GM23338 (cell line): Measurements from ENCODE around the gene KLK12. TPM values are rescaled to one million over a fixed set of nuclear protein-coding genes. Genes with fewer than 3 reads are reported as not detected.

Experiments
- ATAC-seq: fragments of 200-7000 bp; cut with Tn5 transposase; 3 replicates; pipeline ENCODE4 v1.9.1; 2020
- DNase-seq: peaks from one replicate; pipeline ENCODE4 v3.0.0-alpha.2; 2015; ENCODE audit warnings: low spot score
- H2AFZ ChIP-seq: fragments of 200-600 bp; sonication (generic); 2 replicates; pipeline ENCODE4 v1.8.0; 2016; ENCODE audit warnings: antibody characterized with exemption, mild to moderate bottlenecking, moderate library complexity
- H3F3A ChIP-seq: fragments of 200-600 bp; sonication (generic); replicated peaks from 2 replicates; pipeline ENCODE4 v1.8.0; 2017; ENCODE audit warnings: antibody characterized with exemption, mixed run types, low read depth
- H3K27ac ChIP-seq: fragments of 200-600 bp; sonication (generic); 2 replicates; pipeline ENCODE4 v1.6.1; 2016; ENCODE audit warnings: low read depth
- H3K27me3 ChIP-seq: fragments of 200-600 bp; sonication (generic); 2 replicates; pipeline ENCODE4 v1.8.0; 2016; ENCODE audit warnings: mild to moderate bottlenecking, mixed run types, moderate library complexity; ENCODE audit not compliant: insufficient read depth
- H3K36me3 ChIP-seq: fragments of 200-600 bp; sonication (generic); 2 replicates; pipeline ENCODE4 v1.8.0; 2016; ENCODE audit warnings: mild to moderate bottlenecking; ENCODE audit not compliant: insufficient read depth
- H3K4me1 ChIP-seq: fragments of 200-600 bp; sonication (generic); 2 replicates; pipeline ENCODE4 v1.8.0; 2016; ENCODE audit warnings: mild to moderate bottlenecking, moderate library complexity; ENCODE audit not compliant: insufficient read depth
- H3K4me2 ChIP-seq: fragments of 200-600 bp; sonication (generic); 2 replicates; pipeline ENCODE4 v1.7.1; 2017; ENCODE audit warnings: mixed run types
- H3K4me3 ChIP-seq: fragments of 200-600 bp; sonication (generic); 2 replicates; pipeline ENCODE4 v1.6.1; 2016; ENCODE audit warnings: mixed run types
- H3K79me2 ChIP-seq: fragments of 200-600 bp; sonication (generic); replicated peaks from 2 replicates; pipeline ENCODE4 v1.8.0; 2017; ENCODE audit warnings: mild to moderate bottlenecking; ENCODE audit not compliant: insufficient read depth
- H3K9me2 ChIP-seq: fragments of 200-600 bp; sonication (generic); 2 replicates; pipeline ENCODE4 v1.8.0; 2017; ENCODE audit not compliant: insufficient read depth
- H4K20me1 ChIP-seq: fragments of 200-600 bp; sonication (generic); replicated peaks from 2 replicates; pipeline ENCODE4 v1.8.0; 2017; ENCODE audit warnings: mild to moderate bottlenecking; ENCODE audit not compliant: insufficient read depth
- H3K27ac Mint-ChIP-seq: 2 replicates; pipeline ENCODE4 v1.8.0; 2020; ENCODE audit warnings: inconsistent platforms, mild to moderate bottlenecking, moderate library complexity, mixed read lengths
- H3K27me3 Mint-ChIP-seq: 3 replicates; pipeline ENCODE4 v1.8.0; 2022; ENCODE audit warnings: low read depth, mild to moderate bottlenecking, moderate library complexity, mixed read lengths, inconsistent platforms; ENCODE audit not compliant: insufficient read depth, poor library complexity
- H3K36me3 Mint-ChIP-seq: 3 replicates; pipeline ENCODE4 v1.8.0; 2021; ENCODE audit warnings: low read depth, mild to moderate bottlenecking, inconsistent platforms, moderate library complexity, mixed read lengths
- H3K4me1 Mint-ChIP-seq: 3 replicates; pipeline ENCODE4 v1.8.0; 2020; ENCODE audit warnings: mild to moderate bottlenecking, inconsistent platforms, mixed read lengths
- H3K4me3 Mint-ChIP-seq: 3 replicates; pipeline ENCODE4 v1.8.0; 2021; ENCODE audit warnings: moderate library complexity, mild to moderate bottlenecking, inconsistent platforms, mixed read lengths
- H3K9me3 Mint-ChIP-seq: 3 replicates; pipeline ENCODE4 v1.8.0; 2020; ENCODE audit warnings: moderate library complexity, mild to moderate bottlenecking, inconsistent platforms, mixed read lengths
- CREB1 ChIP-seq: fragments of 250-450 bp; sonication (Bioruptor Pico); IDR thresholded peaks from 2 replicates; pipeline ENCODE4 v1.5.0; 2020; ENCODE audit warnings: low read depth, mild to moderate bottlenecking, moderate library complexity
- EZH2 ChIP-seq: fragments of 200-600 bp; sonication (generic); IDR thresholded peaks from one replicate; pipeline ENCODE4 v1.8.0; 2017; ENCODE audit warnings: antibody characterized with exemption, mild to moderate bottlenecking, low read depth; ENCODE audit not compliant: unreplicated experiment
- EZH2phosphoT487 ChIP-seq: fragments of 200-600 bp; sonication (generic); IDR thresholded peaks from one replicate; pipeline ENCODE4 v1.8.1; 2018; ENCODE audit warnings: antibody characterized with exemption; ENCODE audit not compliant: unreplicated experiment
- JUNB ChIP-seq: IDR thresholded peaks from one replicate; pipeline ENCODE4 v1.6.1; 2016; ENCODE audit warnings: antibody characterized with exemption; ENCODE audit not compliant: unreplicated experiment
- NANOG ChIP-seq: IDR thresholded peaks from 2 replicates; pipeline ENCODE4 v1.6.1; 2016; ENCODE audit warnings: antibody characterized with exemption, borderline replicate concordance
- POLR2AphosphoS5 ChIP-seq: IDR thresholded peaks from 2 replicates; pipeline ENCODE4 v1.6.1; 2016; ENCODE audit warnings: antibody characterized with exemption, low read depth
- STAT1 ChIP-seq: IDR thresholded peaks from one replicate; pipeline ENCODE4 v1.6.1; 2016; ENCODE audit warnings: antibody characterized with exemption; ENCODE audit not compliant: unreplicated experiment
- ZNF114 ChIP-seq: fragments of 250-450 bp; sonication (Bioruptor Pico); IDR thresholded peaks from 2 replicates; pipeline ENCODE4 v1.5.0; 2020; ENCODE audit warnings: mild to moderate bottlenecking, moderate library complexity
- ZNF331 ChIP-seq: fragments of 250-450 bp; sonication (Bioruptor Pico); IDR thresholded peaks from 2 replicates; pipeline ENCODE4 v1.5.0; 2020; ENCODE audit warnings: low read depth, mild to moderate bottlenecking, moderate library complexity
- polyA plus RNA-seq: library from polyadenylated mRNA; unstranded; fragments of >200 nt; fragmentation: Nextera tagmentation; extraction: Ambion mirVana; gene quantifications from 2 replicates; pipeline ENCODE4 v1.2.1, GENCODE V29; 2016
- total RNA-seq: library from RNA; depleted of rRNA; stranded (reverse); fragments of >200 nt; shearing (Covaris generic); gene quantifications from 2 replicates; pipeline ENCODE4 v1.2.3, GENCODE V29; 2014
- TF ChIP-seq, protein P1 (sequence below): fragments of 250-450 bp; sonication (Bioruptor Pico); IDR thresholded peaks from 2 replicates; pipeline ENCODE4 v1.5.0; 2020; ENCODE audit warnings: mild to moderate bottlenecking, moderate library complexity
- TF ChIP-seq, protein P2 (sequence below): IDR thresholded peaks from one replicate; pipeline ENCODE4 v1.6.1; 2018; ENCODE audit warnings: antibody characterized with exemption; ENCODE audit not compliant: unreplicated experiment
- TF ChIP-seq, protein P3 (sequence below), 2 experiments: fragments of 200-600 bp in 1 of 2; sonication (generic) in 1 of 2; conservative IDR thresholded peaks; 2 replicates each; pipeline versions ENCODE4 v1.5.1 to v1.6.1; 2016 to 2017; ENCODE audit warnings: antibody characterized with exemption in 2 of 2, low read depth in 2 of 2, mild to moderate bottlenecking in 2 of 2, moderate library complexity in 1 of 2
- TF ChIP-seq, protein P4 (sequence below): IDR thresholded peaks from 2 replicates; pipeline ENCODE4 v1.6.1; 2016; ENCODE audit warnings: antibody characterized with exemption

KLK12 gene
- total and polyA plus RNA-seq, 2 experiments from 2014 or later: not detected

DNA sequence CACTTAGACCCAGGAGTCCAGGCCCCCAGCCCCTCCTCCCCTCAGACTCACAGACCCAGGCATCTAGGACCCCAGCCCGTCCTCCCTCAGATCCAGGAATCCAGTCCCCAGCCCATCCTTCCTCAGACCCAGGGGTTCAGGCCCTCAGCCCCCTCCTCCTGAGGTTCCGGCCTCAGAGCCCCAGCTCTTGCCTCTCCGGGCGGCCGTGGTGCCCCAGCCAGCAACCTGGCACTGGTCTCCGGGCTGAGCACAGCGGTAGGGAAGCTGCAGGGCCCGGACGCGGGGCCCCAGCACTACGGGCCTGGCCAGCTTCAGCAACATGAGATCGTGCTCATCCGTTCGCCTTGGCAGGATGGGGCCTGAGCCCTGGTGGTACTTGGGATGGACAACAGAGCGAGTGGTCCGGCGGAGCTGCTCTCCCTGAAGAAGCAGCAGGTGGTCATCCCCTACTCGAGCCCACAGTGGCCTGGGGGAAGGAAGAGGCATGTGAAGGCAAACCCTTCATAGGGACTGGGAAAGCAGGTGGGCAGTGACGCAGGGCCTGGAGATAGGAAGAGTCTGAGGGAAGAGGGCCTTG, 19.0 kb downstream of the KLK12 start:
- no peak overlapping the region for H3K27ac ChIP-seq
- H3K27me3 ChIP-seq: peaks cover 32% of the 10 kb centered on the region
- H3K36me3 ChIP-seq: no peaks in the 10 kb centered on the region
- ATAC-seq (no peak), DNase-seq (no peak)
- TF ChIP-seq ZNF331 (no peak), CREB1 (CRISPR knock-in tag) (no peak), STAT1 (no peak), NANOG (no peak), ZNF114 (no peak), EZH2phosphoT487 (no peak), JUNB (no peak), POLR2AphosphoS5 (no peak), EZH2 (no peak)
- TF ChIP-seq, protein P1, sequence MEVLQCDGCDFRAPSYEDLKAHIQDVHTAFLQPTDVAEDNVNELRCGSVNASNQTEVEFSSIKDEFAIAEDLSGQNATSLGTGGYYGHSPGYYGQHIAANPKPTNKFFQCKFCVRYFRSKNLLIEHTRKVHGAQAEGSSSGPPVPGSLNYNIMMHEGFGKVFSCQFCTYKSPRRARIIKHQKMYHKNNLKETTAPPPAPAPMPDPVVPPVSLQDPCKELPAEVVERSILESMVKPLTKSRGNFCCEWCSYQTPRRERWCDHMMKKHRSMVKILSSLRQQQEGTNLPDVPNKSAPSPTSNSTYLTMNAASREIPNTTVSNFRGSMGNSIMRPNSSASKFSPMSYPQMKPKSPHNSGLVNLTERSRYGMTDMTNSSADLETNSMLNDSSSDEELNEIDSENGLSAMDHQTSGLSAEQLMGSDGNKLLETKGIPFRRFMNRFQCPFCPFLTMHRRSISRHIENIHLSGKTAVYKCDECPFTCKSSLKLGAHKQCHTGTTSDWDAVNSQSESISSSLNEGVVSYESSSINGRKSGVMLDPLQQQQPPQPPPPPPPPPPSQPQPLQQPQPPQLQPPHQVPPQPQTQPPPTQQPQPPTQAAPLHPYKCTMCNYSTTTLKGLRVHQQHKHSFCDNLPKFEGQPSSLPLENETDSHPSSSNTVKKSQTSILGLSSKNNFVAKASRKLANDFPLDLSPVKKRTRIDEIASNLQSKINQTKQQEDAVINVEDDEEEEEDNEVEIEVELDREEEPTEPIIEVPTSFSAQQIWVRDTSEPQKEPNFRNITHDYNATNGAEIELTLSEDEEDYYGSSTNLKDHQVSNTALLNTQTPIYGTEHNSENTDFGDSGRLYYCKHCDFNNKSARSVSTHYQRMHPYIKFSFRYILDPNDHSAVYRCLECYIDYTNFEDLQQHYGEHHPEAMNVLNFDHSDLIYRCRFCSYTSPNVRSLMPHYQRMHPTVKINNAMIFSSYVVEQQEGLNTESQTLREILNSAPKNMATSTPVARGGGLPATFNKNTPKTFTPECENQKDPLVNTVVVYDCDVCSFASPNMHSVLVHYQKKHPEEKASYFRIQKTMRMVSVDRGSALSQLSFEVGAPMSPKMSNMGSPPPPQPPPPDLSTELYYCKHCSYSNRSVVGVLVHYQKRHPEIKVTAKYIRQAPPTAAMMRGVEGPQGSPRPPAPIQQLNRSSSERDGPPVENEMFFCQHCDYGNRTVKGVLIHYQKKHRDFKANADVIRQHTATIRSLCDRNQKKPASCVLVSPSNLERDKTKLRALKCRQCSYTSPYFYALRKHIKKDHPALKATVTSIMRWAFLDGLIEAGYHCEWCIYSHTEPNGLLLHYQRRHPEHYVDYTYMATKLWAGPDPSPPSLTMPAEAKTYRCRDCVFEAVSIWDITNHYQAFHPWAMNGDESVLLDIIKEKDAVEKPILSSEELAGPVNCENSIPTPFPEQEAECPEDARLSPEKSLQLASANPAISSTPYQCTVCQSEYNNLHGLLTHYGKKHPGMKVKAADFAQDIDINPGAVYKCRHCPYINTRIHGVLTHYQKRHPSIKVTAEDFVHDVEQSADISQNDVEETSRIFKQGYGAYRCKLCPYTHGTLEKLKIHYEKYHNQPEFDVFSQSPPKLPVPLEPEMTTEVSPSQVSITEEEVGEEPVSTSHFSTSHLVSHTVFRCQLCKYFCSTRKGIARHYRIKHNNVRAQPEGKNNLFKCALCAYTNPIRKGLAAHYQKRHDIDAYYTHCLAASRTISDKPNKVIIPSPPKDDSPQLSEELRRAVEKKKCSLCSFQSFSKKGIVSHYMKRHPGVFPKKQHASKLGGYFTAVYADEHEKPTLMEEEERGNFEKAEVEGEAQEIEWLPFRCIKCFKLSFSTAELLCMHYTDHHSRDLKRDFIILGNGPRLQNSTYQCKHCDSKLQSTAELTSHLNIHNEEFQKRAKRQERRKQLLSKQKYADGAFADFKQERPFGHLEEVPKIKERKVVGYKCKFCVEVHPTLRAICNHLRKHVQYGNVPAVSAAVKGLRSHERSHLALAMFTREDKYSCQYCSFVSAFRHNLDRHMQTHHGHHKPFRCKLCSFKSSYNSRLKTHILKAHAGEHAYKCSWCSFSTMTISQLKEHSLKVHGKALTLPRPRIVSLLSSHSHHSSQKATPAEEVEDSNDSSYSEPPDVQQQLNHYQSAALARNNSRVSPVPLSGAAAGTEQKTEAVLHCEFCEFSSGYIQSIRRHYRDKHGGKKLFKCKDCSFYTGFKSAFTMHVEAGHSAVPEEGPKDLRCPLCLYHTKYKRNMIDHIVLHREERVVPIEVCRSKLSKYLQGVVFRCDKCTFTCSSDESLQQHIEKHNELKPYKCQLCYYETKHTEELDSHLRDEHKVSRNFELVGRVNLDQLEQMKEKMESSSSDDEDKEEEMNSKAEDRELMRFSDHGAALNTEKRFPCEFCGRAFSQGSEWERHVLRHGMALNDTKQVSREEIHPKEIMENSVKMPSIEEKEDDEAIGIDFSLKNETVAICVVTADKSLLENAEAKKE: no peak
- TF ChIP-seq, protein P2, sequence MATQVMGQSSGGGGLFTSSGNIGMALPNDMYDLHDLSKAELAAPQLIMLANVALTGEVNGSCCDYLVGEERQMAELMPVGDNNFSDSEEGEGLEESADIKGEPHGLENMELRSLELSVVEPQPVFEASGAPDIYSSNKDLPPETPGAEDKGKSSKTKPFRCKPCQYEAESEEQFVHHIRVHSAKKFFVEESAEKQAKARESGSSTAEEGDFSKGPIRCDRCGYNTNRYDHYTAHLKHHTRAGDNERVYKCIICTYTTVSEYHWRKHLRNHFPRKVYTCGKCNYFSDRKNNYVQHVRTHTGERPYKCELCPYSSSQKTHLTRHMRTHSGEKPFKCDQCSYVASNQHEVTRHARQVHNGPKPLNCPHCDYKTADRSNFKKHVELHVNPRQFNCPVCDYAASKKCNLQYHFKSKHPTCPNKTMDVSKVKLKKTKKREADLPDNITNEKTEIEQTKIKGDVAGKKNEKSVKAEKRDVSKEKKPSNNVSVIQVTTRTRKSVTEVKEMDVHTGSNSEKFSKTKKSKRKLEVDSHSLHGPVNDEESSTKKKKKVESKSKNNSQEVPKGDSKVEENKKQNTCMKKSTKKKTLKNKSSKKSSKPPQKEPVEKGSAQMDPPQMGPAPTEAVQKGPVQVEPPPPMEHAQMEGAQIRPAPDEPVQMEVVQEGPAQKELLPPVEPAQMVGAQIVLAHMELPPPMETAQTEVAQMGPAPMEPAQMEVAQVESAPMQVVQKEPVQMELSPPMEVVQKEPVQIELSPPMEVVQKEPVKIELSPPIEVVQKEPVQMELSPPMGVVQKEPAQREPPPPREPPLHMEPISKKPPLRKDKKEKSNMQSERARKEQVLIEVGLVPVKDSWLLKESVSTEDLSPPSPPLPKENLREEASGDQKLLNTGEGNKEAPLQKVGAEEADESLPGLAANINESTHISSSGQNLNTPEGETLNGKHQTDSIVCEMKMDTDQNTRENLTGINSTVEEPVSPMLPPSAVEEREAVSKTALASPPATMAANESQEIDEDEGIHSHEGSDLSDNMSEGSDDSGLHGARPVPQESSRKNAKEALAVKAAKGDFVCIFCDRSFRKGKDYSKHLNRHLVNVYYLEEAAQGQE: no peak
- TF ChIP-seq, protein P3, sequence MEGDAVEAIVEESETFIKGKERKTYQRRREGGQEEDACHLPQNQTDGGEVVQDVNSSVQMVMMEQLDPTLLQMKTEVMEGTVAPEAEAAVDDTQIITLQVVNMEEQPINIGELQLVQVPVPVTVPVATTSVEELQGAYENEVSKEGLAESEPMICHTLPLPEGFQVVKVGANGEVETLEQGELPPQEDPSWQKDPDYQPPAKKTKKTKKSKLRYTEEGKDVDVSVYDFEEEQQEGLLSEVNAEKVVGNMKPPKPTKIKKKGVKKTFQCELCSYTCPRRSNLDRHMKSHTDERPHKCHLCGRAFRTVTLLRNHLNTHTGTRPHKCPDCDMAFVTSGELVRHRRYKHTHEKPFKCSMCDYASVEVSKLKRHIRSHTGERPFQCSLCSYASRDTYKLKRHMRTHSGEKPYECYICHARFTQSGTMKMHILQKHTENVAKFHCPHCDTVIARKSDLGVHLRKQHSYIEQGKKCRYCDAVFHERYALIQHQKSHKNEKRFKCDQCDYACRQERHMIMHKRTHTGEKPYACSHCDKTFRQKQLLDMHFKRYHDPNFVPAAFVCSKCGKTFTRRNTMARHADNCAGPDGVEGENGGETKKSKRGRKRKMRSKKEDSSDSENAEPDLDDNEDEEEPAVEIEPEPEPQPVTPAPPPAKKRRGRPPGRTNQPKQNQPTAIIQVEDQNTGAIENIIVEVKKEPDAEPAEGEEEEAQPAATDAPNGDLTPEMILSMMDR (conservative IDR thresholded peaks at IDR 0.05; ENCODE audit: low read depth in 2 of 2): no peak
- TF ChIP-seq, protein P4, sequence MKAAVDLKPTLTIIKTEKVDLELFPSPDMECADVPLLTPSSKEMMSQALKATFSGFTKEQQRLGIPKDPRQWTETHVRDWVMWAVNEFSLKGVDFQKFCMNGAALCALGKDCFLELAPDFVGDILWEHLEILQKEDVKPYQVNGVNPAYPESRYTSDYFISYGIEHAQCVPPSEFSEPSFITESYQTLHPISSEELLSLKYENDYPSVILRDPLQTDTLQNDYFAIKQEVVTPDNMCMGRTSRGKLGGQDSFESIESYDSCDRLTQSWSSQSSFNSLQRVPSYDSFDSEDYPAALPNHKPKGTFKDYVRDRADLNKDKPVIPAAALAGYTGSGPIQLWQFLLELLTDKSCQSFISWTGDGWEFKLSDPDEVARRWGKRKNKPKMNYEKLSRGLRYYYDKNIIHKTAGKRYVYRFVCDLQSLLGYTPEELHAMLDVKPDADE: no peak
- no peaks in the 10 kb centered on the region for H3K9me2 ChIP-seq
- Mint-ChIP-seq H3K4me1 (peaks cover 7% of the 10 kb centered on the region), H3K4me3 (peak overlapping the region; percentile 52; the same call in 2 of the 3 replicates), H3K9me3 (peaks cover 10% of the 10 kb centered on the region), H3K36me3 (peaks cover 3% of the 10 kb centered on the region; the same call in 1 of the 3 replicates), H3K27ac (no peak overlapping the region), H3K27me3 (peaks cover 32% of the 10 kb centered on the region)
- H3K79me2 ChIP-seq: no peaks in the 10 kb centered on the region
- no peaks in the 10 kb centered on the region; the same call in 1 of the 2 replicates for H3K4me1 ChIP-seq
- H3K4me2 ChIP-seq: no peak overlapping the region
- no peaks in the 10 kb centered on the region for H4K20me1 ChIP-seq
- no peaks in the 10 kb centered on the region for H3F3A ChIP-seq
- no peak overlapping the region for H3K4me3 ChIP-seq
- H2AFZ ChIP-seq: no peak overlapping the region
